IPS-20b (cell line): ENCODE measurements around the gene RFX8.

Experiments used
- H3K27ac ChIP-seq: one replicate; pipeline ENCODE4 v1.5.1; 2013; ENCODE audit warnings: low read length
- H3K27me3 ChIP-seq: 2 replicates; pipeline ENCODE4 v1.6.1; 2013; ENCODE audit warnings: mild to moderate bottlenecking, low read length, inconsistent platforms; ENCODE audit not compliant: insufficient read depth
- H3K36me3 ChIP-seq: 2 replicates; pipeline ENCODE4 v1.6.1; 2013; ENCODE audit warnings: low read depth, mild to moderate bottlenecking, inconsistent platforms, low read length, moderate library complexity; ENCODE audit not compliant: insufficient read depth
- H3K4me1 ChIP-seq: 2 replicates; pipeline ENCODE4 v1.6.1; 2013; ENCODE audit warnings: mild to moderate bottlenecking, control low read depth, inconsistent platforms, low read length, moderate library complexity; ENCODE audit not compliant: insufficient read depth
- H3K4me3 ChIP-seq: 2 replicates; pipeline ENCODE4 v1.5.1; 2013; ENCODE audit warnings: mild to moderate bottlenecking, low read length, inconsistent platforms
- H3K9ac ChIP-seq: 2 replicates; pipeline ENCODE4 v1.6.1; 2013; ENCODE audit warnings: low read depth, mild to moderate bottlenecking, inconsistent platforms, low read length, moderate library complexity
- H3K9me3 ChIP-seq: 2 replicates; pipeline ENCODE4 v1.6.1; 2013; ENCODE audit warnings: mild to moderate bottlenecking, low read depth, low read length, inconsistent platforms; ENCODE audit not compliant: insufficient read depth

Gene RFX8

DNA sequence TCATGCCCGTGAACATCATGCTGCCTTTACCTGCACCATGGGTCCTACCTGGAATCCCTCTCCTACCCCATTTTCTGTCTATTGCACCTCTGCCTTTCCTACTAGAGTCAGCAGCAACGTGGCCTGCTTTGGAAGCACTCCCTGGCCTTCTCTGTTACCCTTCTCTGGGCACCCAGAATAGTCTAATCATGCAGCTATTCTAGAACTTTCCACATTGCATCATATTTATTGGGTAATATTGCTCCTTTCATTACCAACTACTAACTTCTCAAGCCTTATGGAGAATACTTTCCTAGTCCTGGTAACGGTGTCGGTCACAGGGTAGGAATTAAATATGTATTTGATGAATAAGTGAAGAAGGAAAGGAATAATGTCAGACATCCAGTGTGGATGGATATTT, 54.3 kb downstream of the RFX8 start:
- no peak overlapping the region for H3K27ac ChIP-seq
- H3K9ac ChIP-seq: no peak overlapping the region
- H3K4me3 ChIP-seq: no peak overlapping the region
- no peaks in the 10 kb centered on the region for H3K4me1 ChIP-seq
- no peaks in the 10 kb centered on the region for H3K36me3 ChIP-seq
- no peaks in the 10 kb centered on the region for H3K9me3 ChIP-seq
- H3K27me3 ChIP-seq: no peaks in the 10 kb centered on the region

DNA sequence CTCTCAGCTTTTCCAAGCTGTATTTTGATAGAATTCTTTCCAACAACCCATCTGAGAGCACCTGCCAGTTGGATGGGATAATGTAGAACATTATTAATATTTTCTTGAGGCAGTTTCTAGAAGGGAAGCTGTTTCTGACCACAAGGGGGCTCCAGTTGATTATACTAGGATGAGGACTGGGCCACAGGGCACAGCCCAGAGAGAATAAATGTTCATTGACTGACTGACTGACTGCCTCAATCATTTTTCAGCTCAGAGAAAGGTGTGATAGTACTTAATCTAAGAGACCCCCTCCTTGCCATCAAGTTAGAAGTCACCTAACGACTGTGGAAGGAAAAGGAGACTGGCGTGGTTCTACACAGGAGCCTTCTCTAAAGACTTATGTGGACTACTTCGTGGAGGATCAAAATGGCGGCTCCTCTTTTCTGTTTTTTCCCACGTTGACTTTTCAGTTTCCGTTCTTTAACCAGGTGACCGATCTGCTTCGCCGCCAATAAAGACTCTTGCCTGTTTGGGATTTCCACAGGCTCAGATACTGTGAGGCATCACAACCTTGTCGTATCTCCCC, 55.7 kb downstream of the RFX8 start:
- Histone ChIP-seq H3K9ac (no peak overlapping the region), H3K27me3 (no peaks in the 10 kb centered on the region), H3K4me3 (no peak overlapping the region), H3K36me3 (no peaks in the 10 kb centered on the region), H3K9me3 (peaks cover 8% of the 10 kb centered on the region), H3K27ac (no peak overlapping the region), H3K4me1 (no peaks in the 10 kb centered on the region)

DNA sequence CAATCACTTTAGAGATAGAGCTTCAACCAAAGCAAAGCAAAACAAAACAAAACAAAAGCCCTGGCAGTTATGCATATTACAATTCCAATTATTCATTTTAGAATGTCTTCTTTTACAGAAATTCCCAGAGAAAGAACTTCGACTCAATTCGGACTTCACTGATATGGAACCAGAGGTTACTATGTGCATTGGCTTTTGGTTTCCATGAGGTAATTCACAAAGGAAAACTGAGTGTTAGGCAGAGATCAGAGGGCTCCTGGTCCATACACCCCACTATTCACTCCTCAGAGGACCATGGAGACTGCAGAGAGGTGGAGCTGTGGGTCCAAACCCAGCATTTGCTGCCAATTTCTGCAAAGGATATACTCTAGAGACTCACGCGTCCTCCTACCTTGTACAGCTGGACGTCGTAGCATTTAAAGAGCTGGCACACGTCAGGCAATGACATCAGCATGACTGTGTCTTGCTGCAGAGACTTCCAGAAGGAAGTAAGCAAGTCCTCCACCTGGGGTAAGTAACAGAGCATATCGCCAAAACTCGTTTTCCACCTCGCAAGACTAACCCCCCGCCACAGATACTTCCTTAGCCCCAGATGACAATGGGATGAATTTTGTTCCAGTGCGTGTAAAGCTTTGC, 56.3 kb downstream of the RFX8 start:
- no peaks in the 10 kb centered on the region for H3K27me3 ChIP-seq
- H3K4me1 ChIP-seq: no peaks in the 10 kb centered on the region
- no peak overlapping the region for H3K4me3 ChIP-seq
- no peaks in the 10 kb centered on the region for H3K36me3 ChIP-seq
- H3K9me3 ChIP-seq: peaks cover 8% of the 10 kb centered on the region
- no peak overlapping the region for H3K27ac ChIP-seq
- H3K9ac ChIP-seq: no peak overlapping the region

- no peaks in the 10 kb centered on the region for H3K36me3 ChIP-seq
- H3K9ac ChIP-seq: no peak overlapping the region
- H3K4me1 ChIP-seq: no peaks in the 10 kb centered on the region
- no peak overlapping the region for H3K4me3 ChIP-seq
- peaks cover 8% of the 10 kb centered on the region for H3K9me3 ChIP-seq
- H3K27me3 ChIP-seq: no peaks in the 10 kb centered on the region
- no peak overlapping the region for H3K27ac ChIP-seq
Observed at GRCh38 chr2:101416609-101417008, 58.3 kb downstream of the RFX8 start.

- no peaks in the 10 kb centered on the region for H3K36me3 ChIP-seq
- H3K9ac ChIP-seq: no peak overlapping the region
- H3K27me3 ChIP-seq: no peaks in the 10 kb centered on the region
- H3K27ac ChIP-seq: no peak overlapping the region
- no peaks in the 10 kb centered on the region for H3K4me1 ChIP-seq
- no peak overlapping the region for H3K4me3 ChIP-seq
- peaks cover 8% of the 10 kb centered on the region for H3K9me3 ChIP-seq
Observed at GRCh38 chr2:101415884-101416283, 59.0 kb downstream of the RFX8 start.

DNA sequence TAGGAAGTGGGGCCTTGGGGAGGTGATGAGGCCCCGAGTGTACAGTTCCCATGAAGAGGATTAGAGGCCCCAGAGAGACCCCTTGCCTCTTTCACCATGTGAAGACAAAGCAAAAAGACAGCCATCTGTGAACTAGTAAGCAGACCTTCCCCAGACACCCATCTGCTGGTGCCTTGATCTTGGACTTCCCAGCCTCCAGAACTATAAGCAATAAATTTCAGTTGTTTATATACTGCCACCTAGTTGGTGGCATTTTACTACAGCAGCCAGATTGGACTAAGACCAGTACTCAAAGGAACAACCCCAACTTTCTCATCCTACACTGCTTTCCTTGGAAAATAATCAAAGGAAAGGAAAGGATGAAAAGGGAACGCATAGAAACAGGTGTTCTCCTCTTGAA, 59.7 kb downstream of the RFX8 start:
- H3K27me3 ChIP-seq: no peaks in the 10 kb centered on the region
- H3K4me1 ChIP-seq: no peaks in the 10 kb centered on the region
- no peaks in the 10 kb centered on the region for H3K36me3 ChIP-seq
- no peak overlapping the region for H3K4me3 ChIP-seq
- H3K9me3 ChIP-seq: peaks cover 8% of the 10 kb centered on the region
- H3K27ac ChIP-seq: no peak overlapping the region
- no peak overlapping the region for H3K9ac ChIP-seq

DNA sequence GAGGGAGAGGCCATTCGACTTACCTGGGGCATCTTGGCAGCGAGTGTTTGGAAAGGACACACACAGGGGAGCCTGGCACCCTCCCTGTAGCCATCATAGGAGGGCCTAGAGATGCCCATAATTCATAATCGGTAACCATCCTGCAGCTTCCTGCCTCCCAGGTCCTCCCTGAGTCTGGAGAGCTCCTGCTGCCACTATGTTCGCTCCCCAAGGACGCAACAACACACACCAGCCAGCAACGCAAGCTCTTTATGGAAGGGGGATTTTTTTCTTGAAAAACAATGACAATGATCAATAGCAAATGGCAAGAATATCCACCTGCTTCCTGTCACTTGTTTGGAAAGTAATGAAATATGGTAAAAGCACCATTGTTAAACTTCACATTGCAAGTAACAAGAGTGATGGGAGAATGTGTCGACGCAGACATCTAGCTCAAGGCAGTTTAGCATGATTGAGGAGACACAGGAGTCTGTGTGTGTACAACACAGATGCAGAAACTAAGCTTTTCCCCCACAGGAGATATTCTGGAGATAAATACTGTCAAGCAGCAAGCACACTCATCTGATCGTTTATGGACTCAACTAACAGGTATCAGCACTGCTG, 62.7 kb downstream of the RFX8 start:
- no peak overlapping the region for H3K27ac ChIP-seq
- no peaks in the 10 kb centered on the region for H3K4me1 ChIP-seq
- no peaks in the 10 kb centered on the region for H3K36me3 ChIP-seq
- H3K27me3 ChIP-seq: no peaks in the 10 kb centered on the region
- no peak overlapping the region for H3K9ac ChIP-seq
- peaks cover 8% of the 10 kb centered on the region for H3K9me3 ChIP-seq
- no peak overlapping the region for H3K4me3 ChIP-seq

DNA sequence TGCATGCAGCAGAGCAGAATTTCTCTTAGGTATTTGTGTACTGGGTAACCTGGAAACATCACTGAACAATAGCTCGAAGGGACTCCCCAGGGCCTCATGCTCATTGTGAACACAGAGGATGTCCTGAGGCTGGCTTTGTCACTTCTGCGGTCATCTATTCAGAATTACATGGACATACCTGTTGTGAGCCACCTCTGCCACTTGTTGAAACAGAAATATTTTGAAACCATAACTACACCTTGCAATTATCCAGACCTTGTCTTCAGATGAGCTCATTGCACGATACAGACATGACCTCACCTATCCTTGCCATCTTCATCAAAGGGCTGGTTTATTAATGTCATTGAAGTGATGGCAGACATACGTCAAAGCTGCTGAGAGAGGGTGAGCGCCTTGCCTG, 64.2 kb downstream of the RFX8 start:
- no peak overlapping the region for H3K9ac ChIP-seq
- H3K4me3 ChIP-seq: no peak overlapping the region
- no peaks in the 10 kb centered on the region for H3K36me3 ChIP-seq
- H3K9me3 ChIP-seq: peaks cover 8% of the 10 kb centered on the region
- H3K27me3 ChIP-seq: no peaks in the 10 kb centered on the region
- no peak overlapping the region for H3K27ac ChIP-seq
- H3K4me1 ChIP-seq: no peaks in the 10 kb centered on the region

DNA sequence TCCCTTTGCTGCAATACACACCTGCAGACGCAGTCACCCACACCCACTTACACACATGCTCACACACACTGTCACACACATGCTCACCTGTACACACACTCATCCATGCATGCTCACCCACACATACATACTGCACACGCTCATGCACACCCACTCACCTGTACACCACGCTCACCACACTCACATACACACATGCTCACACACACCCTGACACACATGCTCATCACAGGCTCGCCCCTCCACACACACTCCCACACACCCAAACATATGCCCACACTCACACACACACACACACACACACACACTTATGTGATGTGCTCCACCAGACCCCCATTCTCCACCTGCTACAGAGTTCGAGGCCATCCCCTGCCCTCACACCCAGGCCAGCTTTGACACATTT, 64.8 kb downstream of the RFX8 start:
- no peak overlapping the region for H3K27ac ChIP-seq
- no peak overlapping the region for H3K9ac ChIP-seq
- no peaks in the 10 kb centered on the region for H3K36me3 ChIP-seq
- peaks cover 3% of the 10 kb centered on the region for H3K9me3 ChIP-seq
- H3K4me3 ChIP-seq: no peak overlapping the region
- H3K27me3 ChIP-seq: no peaks in the 10 kb centered on the region
- H3K4me1 ChIP-seq: no peaks in the 10 kb centered on the region

DNA sequence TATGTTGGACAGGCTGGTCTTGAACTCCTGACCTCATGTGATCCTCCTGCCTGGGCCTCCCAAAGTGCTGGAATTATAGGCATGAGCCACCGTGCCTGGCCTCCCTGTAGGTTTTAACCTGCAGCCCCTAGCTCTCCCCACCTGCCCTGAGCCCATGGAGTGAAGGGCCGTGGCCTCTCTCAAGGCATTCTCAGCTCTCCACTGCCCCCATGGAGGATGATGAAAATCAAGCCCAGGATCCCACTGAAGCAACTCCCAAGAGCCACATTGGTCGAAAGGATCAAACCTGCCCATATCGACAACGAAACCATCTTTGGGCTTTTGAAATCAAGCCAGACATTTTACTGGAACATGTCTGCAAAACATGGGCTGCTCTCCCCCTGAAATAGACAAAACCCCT, 65.2 kb downstream of the RFX8 start:
- Histone ChIP-seq H3K4me1 (no peaks in the 10 kb centered on the region), H3K9me3 (no peaks in the 10 kb centered on the region; the same call in 1 of the 2 replicates), H3K27ac (no peak overlapping the region), H3K4me3 (no peak overlapping the region), H3K27me3 (no peaks in the 10 kb centered on the region), H3K36me3 (no peaks in the 10 kb centered on the region), H3K9ac (no peak overlapping the region)

DNA sequence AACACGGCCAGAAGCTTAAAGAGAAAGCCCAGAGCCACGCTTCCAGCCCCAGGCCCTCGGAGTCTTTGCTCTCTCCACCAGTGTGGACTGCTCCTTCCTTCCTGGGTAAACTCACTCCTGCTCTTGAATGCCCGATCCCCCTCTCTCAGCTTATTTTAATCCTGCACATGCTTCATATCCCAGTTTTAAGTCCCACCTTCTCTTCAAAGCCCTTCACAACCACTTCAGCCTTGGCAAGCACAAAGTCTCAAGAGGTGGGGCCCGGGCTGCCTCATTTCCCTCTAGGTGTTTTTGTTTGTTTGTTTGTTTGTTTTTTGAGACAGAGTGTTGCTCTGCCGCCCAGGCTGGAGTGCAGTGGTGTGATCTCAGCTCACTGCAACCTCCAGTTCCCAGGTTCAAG, 66.0 kb downstream of the RFX8 start:
- Histone ChIP-seq H3K36me3 (no peaks in the 10 kb centered on the region), H3K9ac (no peak overlapping the region), H3K4me3 (no peak overlapping the region), H3K4me1 (no peaks in the 10 kb centered on the region), H3K9me3 (no peaks in the 10 kb centered on the region), H3K27me3 (no peaks in the 10 kb centered on the region), H3K27ac (no peak overlapping the region)

GRCh38 chr2:101405351-101405899, 69.5 kb downstream of the RFX8 start:
- Histone ChIP-seq H3K9ac (no peak overlapping the region), H3K4me3 (no peak overlapping the region), H3K9me3 (no peaks in the 10 kb centered on the region), H3K27ac (no peak overlapping the region), H3K36me3 (no peaks in the 10 kb centered on the region), H3K27me3 (no peaks in the 10 kb centered on the region), H3K4me1 (no peaks in the 10 kb centered on the region)
